HepG2 (cell line): ENCODE results near the gene ABCB8. TPM values are rescaled to one million over a fixed set of nuclear protein-coding genes. Genes with fewer than 3 reads are reported as not detected.

ENCODE experiments used
- CAMTA2 ChIP-seq: sonication (generic); formaldehyde crosslinking; IDR thresholded peaks from 2 replicates; pipeline ENCODE4 v1.4.0; 2020; ENCODE audit warnings: mild to moderate bottlenecking, missing genetic modification reagents, borderline replicate concordance
- CEBPB ChIP-seq: IDR thresholded peaks from 2 replicates; pipeline ENCODE4 v1.6.1; 2011; ENCODE audit warnings: low read depth, low read length, improper control_type of control experiment, borderline replicate concordance
- ELF4 ChIP-seq: sonication (generic); formaldehyde crosslinking; IDR thresholded peaks from 2 replicates; pipeline ENCODE4 v1.5.0; 2020; ENCODE audit warnings: missing genetic modification reagents, mild to moderate bottlenecking, moderate library complexity, borderline replicate concordance
- ERF ChIP-seq: IDR thresholded peaks from 2 replicates; pipeline ENCODE4 v1.6.1; 2018; ENCODE audit warnings: missing biosample characterization, missing genetic modification reagents
- FOXP1 ChIP-seq, 2 experiments: fragments of 450-650 bp in 1 of 2; IDR thresholded peaks; 2 replicates each; pipeline ENCODE4 v1.6.1; 2017 to 2018; ENCODE audit warnings: antibody characterized with exemption in 1 of 2
- NFE2 ChIP-seq: sonication (generic); formaldehyde crosslinking; IDR thresholded peaks from 2 replicates; pipeline ENCODE4 v1.4.0; 2020; ENCODE audit warnings: missing genetic modification reagents
- PCBP2 ChIP-seq: fragments of 200-400 bp; formaldehyde crosslinking; optimal IDR thresholded peaks from 2 replicates; pipeline ENCODE3; 2018; ENCODE audit warnings: low read length, low read depth; ENCODE audit not compliant: poor library complexity, severe bottlenecking
- POLR2AphosphoS2 ChIP-seq: IDR thresholded peaks from 2 replicates; pipeline ENCODE4 v1.6.1; 2011; ENCODE audit warnings: low read depth, low read length, improper control_type of control experiment
- RBFOX2 ChIP-seq: fragments of 200-400 bp; formaldehyde crosslinking; IDR thresholded peaks from 2 replicates; pipeline ENCODE4 v1.6.1; 2017; ENCODE audit warnings: low read depth, mild to moderate bottlenecking, low read length
- SOX13 ChIP-seq, 3 experiments: fragments of 450-650 bp in 1 of 3; sonication (generic) in 1 of 3; formaldehyde crosslinking in 1 of 3; IDR thresholded peaks in 2 of 3; conservative IDR thresholded peaks in 1 of 3; 2 replicates each; pipeline versions ENCODE4 v1.5.0 to v1.6.1; 2016 to 2020; ENCODE audit warnings: antibody characterized with exemption in 1 of 3, mild to moderate bottlenecking in 1 of 3, missing compliant biosample characterization in 1 of 3, missing genetic modification reagents in 1 of 3, moderate library complexity in 1 of 3
- TBX3 ChIP-seq: fragments of 450-650 bp; IDR thresholded peaks from 2 replicates; pipeline ENCODE4 v1.6.1; 2017; ENCODE audit warnings: antibody characterized with exemption, mild to moderate bottlenecking, inconsistent platforms, borderline replicate concordance
- ZMYM3 ChIP-seq: sonication (generic); formaldehyde crosslinking; IDR thresholded peaks from 2 replicates; pipeline ENCODE4 v1.5.1; 2020; ENCODE audit warnings: mild to moderate bottlenecking, missing genetic modification reagents
- ZNF225 ChIP-seq: sonication (generic); formaldehyde crosslinking; IDR thresholded peaks from 2 replicates; pipeline ENCODE4 v1.4.0; 2020; ENCODE audit warnings: mild to moderate bottlenecking, missing genetic modification reagents
- ZNF749 ChIP-seq: sonication (generic); formaldehyde crosslinking; IDR thresholded peaks from 2 replicates; pipeline ENCODE4 v1.8.0; 2022; ENCODE audit warnings: mild to moderate bottlenecking, missing genetic modification reagents, moderate library complexity, borderline replicate concordance
- polyA plus RNA-seq, 8 experiments: library from polyadenylated mRNA; depleted of rRNA in 3 of 8; stranded (reverse) in 7 of 8; unstranded in 1 of 8; fragments of >200 nt; fragmentation: Illumina TruSeq in 4 of 8; extraction: Trizol in 4 of 8; gene quantifications; 2 replicates each; pipeline versions ENCODE4 v1.2.1 to v1.2.3, GENCODE V29; 2011 to 2016; ENCODE audit warnings: low read depth in 4 of 8, missing spikeins in 1 of 8, mixed read lengths in 1 of 8; ENCODE audit not compliant: insufficient read depth in 1 of 8
- total RNA-seq, 5 experiments: library from RNA; depleted of rRNA; stranded (reverse); fragments of >200 nt; fragmentation: Illumina TruSeq; extraction: Trizol; gene quantifications; 2 replicates each; pipeline ENCODE4 v1.2.3, GENCODE V29; 2016; ENCODE audit warnings: low read depth in 1 of 5
- TF ChIP-seq, protein P1 (sequence below): sonication (generic); formaldehyde crosslinking; IDR thresholded peaks from 2 replicates; pipeline ENCODE4 v1.9.0; 2021; ENCODE audit warnings: mild to moderate bottlenecking, missing genetic modification reagents
- TF ChIP-seq, protein P2 (sequence below), 2 experiments: IDR thresholded peaks; 2 replicates each; pipeline ENCODE4 v1.6.1; 2011 to 2012; ENCODE audit warnings: low read length in 2 of 2, borderline replicate concordance in 1 of 2, low read depth in 1 of 2, mild to moderate bottlenecking in 1 of 2, moderate library complexity in 1 of 2
- TF ChIP-seq, protein P3 (sequence below): sonication (generic); formaldehyde crosslinking; conservative IDR thresholded peaks from 2 replicates; pipeline ENCODE4 v1.8.0; 2022; ENCODE audit warnings: low read depth, missing genetic modification reagents

The ABCB8 gene
- total and polyA plus RNA-seq, 2 of the 13 experiments (the other 11 are each of a cell fraction or from before 2014, with no cell fraction given) = 6.6 to 16.7 TPM

DNA sequence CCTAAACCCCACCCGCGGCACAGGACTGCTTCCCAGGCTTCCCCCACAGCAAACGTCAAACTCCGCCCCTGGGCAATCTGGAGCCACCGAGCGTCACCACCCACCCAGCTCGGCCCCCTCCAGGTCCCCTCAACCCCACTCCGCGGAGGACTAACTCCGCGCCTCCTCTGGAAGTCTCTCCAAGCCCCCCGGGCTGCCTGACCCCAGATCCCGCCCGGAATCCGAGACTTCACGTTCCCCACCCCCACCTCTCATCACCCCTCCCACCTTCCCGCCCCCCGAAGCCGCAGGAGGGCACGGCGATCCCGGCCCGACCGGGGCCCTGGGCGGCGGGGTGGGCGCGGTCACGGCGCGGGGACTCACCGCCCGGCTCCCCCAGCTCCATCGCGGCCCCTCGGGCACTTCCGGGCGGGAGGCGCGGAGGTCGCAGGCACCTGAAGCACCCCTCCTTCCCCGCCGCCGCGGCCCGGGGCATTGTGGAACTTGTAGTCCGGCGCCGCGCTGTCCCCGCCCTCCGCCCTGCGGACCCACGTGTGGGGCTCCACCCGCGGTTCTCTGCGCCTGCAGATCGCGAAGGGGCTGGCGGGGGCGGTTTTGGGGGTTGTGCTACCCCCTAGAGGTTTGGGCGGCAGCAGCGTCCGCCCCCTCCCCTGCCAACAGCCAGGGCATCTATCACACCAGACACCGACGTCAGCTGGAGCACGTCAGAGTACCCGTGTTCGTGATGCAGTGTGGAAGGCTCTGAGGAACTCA lies 55.0 kb downstream of the ABCB8 start, which contains the start of gene TMUB1 (continued):
- TF ChIP-seq, protein P1, sequence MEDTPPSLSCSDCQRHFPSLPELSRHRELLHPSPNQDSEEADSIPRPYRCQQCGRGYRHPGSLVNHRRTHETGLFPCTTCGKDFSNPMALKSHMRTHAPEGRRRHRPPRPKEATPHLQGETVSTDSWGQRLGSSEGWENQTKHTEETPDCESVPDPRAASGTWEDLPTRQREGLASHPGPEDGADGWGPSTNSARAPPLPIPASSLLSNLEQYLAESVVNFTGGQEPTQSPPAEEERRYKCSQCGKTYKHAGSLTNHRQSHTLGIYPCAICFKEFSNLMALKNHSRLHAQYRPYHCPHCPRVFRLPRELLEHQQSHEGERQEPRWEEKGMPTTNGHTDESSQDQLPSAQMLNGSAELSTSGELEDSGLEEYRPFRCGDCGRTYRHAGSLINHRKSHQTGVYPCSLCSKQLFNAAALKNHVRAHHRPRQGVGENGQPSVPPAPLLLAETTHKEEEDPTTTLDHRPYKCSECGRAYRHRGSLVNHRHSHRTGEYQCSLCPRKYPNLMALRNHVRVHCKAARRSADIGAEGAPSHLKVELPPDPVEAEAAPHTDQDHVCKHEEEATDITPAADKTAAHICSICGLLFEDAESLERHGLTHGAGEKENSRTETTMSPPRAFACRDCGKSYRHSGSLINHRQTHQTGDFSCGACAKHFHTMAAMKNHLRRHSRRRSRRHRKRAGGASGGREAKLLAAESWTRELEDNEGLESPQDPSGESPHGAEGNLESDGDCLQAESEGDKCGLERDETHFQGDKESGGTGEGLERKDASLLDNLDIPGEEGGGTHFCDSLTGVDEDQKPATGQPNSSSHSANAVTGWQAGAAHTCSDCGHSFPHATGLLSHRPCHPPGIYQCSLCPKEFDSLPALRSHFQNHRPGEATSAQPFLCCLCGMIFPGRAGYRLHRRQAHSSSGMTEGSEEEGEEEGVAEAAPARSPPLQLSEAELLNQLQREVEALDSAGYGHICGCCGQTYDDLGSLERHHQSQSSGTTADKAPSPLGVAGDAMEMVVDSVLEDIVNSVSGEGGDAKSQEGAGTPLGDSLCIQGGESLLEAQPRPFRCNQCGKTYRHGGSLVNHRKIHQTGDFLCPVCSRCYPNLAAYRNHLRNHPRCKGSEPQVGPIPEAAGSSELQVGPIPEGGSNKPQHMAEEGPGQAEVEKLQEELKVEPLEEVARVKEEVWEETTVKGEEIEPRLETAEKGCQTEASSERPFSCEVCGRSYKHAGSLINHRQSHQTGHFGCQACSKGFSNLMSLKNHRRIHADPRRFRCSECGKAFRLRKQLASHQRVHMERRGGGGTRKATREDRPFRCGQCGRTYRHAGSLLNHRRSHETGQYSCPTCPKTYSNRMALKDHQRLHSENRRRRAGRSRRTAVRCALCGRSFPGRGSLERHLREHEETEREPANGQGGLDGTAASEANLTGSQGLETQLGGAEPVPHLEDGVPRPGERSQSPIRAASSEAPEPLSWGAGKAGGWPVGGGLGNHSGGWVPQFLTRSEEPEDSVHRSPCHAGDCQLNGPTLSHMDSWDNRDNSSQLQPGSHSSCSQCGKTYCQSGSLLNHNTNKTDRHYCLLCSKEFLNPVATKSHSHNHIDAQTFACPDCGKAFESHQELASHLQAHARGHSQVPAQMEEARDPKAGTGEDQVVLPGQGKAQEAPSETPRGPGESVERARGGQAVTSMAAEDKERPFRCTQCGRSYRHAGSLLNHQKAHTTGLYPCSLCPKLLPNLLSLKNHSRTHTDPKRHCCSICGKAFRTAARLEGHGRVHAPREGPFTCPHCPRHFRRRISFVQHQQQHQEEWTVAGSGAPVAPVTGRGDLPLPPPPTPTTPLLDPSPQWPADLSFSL (CRISPR knock-in tag) = no peak
- TF ChIP-seq CEBPB (no peak), ZNF225 (no peak), PCBP2 (no peak), ERF (no peak), NFE2 (CRISPR knock-in tag) (no peak), SOX13 (IDR thresholded peaks at IDR 0.05) (no peak), SOX13 (CRISPR knock-in tag; conservative IDR thresholded peaks at IDR 0.05 in 1 of 2, IDR thresholded peaks at IDR 0.05 in 1 of 2) (no peak), ELF4 (no peak), ZMYM3 (CRISPR knock-in tag) (no peak), RBFOX2 (peak; percentile 65), TBX3 (no peak), ZNF749 (CRISPR knock-in tag) (no peak), FOXP1 (IDR thresholded peaks at IDR 0.05) (no peak), FOXP1 (CRISPR knock-in tag; IDR thresholded peaks at IDR 0.05) (no peak), CAMTA2 (CRISPR knock-in tag) (no peak; the same call in 1 of the 2 replicates), POLR2AphosphoS2 (no peak)
- TF ChIP-seq, protein P2, sequence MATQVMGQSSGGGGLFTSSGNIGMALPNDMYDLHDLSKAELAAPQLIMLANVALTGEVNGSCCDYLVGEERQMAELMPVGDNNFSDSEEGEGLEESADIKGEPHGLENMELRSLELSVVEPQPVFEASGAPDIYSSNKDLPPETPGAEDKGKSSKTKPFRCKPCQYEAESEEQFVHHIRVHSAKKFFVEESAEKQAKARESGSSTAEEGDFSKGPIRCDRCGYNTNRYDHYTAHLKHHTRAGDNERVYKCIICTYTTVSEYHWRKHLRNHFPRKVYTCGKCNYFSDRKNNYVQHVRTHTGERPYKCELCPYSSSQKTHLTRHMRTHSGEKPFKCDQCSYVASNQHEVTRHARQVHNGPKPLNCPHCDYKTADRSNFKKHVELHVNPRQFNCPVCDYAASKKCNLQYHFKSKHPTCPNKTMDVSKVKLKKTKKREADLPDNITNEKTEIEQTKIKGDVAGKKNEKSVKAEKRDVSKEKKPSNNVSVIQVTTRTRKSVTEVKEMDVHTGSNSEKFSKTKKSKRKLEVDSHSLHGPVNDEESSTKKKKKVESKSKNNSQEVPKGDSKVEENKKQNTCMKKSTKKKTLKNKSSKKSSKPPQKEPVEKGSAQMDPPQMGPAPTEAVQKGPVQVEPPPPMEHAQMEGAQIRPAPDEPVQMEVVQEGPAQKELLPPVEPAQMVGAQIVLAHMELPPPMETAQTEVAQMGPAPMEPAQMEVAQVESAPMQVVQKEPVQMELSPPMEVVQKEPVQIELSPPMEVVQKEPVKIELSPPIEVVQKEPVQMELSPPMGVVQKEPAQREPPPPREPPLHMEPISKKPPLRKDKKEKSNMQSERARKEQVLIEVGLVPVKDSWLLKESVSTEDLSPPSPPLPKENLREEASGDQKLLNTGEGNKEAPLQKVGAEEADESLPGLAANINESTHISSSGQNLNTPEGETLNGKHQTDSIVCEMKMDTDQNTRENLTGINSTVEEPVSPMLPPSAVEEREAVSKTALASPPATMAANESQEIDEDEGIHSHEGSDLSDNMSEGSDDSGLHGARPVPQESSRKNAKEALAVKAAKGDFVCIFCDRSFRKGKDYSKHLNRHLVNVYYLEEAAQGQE (IDR thresholded peaks at IDR 0.05; ENCODE audit: borderline replicate concordance in 1 of 2, low read depth in 1 of 2, low read length in 2 of 2) = no peak
- TF ChIP-seq, protein P3, sequence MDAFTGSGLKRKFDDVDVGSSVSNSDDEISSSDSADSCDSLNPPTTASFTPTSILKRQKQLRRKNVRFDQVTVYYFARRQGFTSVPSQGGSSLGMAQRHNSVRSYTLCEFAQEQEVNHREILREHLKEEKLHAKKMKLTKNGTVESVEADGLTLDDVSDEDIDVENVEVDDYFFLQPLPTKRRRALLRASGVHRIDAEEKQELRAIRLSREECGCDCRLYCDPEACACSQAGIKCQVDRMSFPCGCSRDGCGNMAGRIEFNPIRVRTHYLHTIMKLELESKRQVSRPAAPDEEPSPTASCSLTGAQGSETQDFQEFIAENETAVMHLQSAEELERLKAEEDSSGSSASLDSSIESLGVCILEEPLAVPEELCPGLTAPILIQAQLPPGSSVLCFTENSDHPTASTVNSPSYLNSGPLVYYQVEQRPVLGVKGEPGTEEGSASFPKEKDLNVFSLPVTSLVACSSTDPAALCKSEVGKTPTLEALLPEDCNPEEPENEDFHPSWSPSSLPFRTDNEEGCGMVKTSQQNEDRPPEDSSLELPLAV = no peak
